ENCODE data around the gene RAB31. TPM values are rescaled to one million over a fixed set of nuclear protein-coding genes. Genes with fewer than 3 reads are reported as not detected.

The RAB31 gene
- total and polyA plus RNA-seq, 2 of the 13 experiments (the other 11 are each of a cell fraction or from before 2014, with no cell fraction given), result 1.1 to 1.7 TPM

- ATAC-seq (no peak), DNase-seq (ENCODE audit: low spot score) (no peak), FAIRE-seq (no peak)
- Histone ChIP-seq H4K20me1 (ENCODE audit: insufficient read depth, low read length) (no peaks in the 10 kb centered on the region), H3K9me3 (ENCODE audit: low read length) (no peaks in the 10 kb centered on the region), H3K79me2 (ENCODE audit: insufficient read depth, low read length) (no peaks in the 10 kb centered on the region), H3K27ac (ENCODE audit: extremely low read length, insufficient read depth, low read length) (no peak overlapping the region), H3K4me3 (replicated peaks in 1 of 3; ENCODE audit: insufficient read depth in 1 of 3, low read depth in 2 of 3, low read length in 3 of 3) (no peak overlapping the region), H2AFZ (ENCODE audit: low read length) (no peak overlapping the region), H3K9ac (ENCODE audit: insufficient read depth, low read depth, low read length) (no peak overlapping the region), H3K27me3 (ENCODE audit: control insufficient read depth in 1 of 2, insufficient read depth in 2 of 2, low read length in 2 of 2) (no peaks in the 10 kb centered on the region), H3K36me3 (replicated peaks in 1 of 2; ENCODE audit: control insufficient read depth in 1 of 2, insufficient read depth in 2 of 2, low read length in 2 of 2) (no peaks in the 10 kb centered on the region), H3K4me1 (ENCODE audit: insufficient read depth, low read length) (no peaks in the 10 kb centered on the region), H3K4me2 (ENCODE audit: low read depth, low read length) (no peak overlapping the region)
- 70% methylated on average over 8 of the region's 8 CpGs for WGBS (ENCODE audit: low lambda C conversion rate)
- no TSS peak for BruUV-seq (replicated peaks)
- TF ChIP-seq PAXIP1 (CRISPR knock-in tag; conservative IDR thresholded peaks at IDR 0.05), result no peak
- TF ChIP-seq HMGXB3 (CRISPR knock-in tag; IDR thresholded peaks at IDR 0.05; ENCODE audit: borderline replicate concordance), result no peak
- no peak for TF ChIP-seq ZBTB3 (CRISPR knock-in tag; IDR thresholded peaks at IDR 0.05; ENCODE audit: borderline replicate concordance, low read depth)
- TF ChIP-seq GPBP1L1 (CRISPR knock-in tag; IDR thresholded peaks at IDR 0.05), result no peak
- TF ChIP-seq ZNF720 (CRISPR knock-in tag; IDR thresholded peaks at IDR 0.05), result no peak
- TF ChIP-seq ETS1 (CRISPR knock-in tag; IDR thresholded peaks at IDR 0.05), result no peak
- TF ChIP-seq ZNF660 (CRISPR knock-in tag; IDR thresholded peaks at IDR 0.05; ENCODE audit: borderline replicate concordance, low read depth), result no peak
- no peak for TF ChIP-seq IKZF4 (CRISPR knock-in tag; IDR thresholded peaks at IDR 0.05; ENCODE audit: borderline replicate concordance, low read depth, not compliant biosample characterization)
- no peak for TF ChIP-seq PBX2 (CRISPR knock-in tag; IDR thresholded peaks at IDR 0.05)
- TF ChIP-seq ZNF839 (CRISPR knock-in tag; IDR thresholded peaks at IDR 0.05; ENCODE audit: borderline replicate concordance), result no peak
- TF ChIP-seq JDP2 (CRISPR knock-in tag; IDR thresholded peaks at IDR 0.05; ENCODE audit: borderline replicate concordance), result no peak
- POLR2A ChIA-PET, result no interaction called here
- CTCF ChIA-PET (ENCODE audit: low intra/inter-chr PET ratio, low total read pairs), result no interaction called here
- in situ Hi-C loops (cut with HindIII; ENCODE audit: extremely low pct_ligation_motif_present, low pct_unique_long_range_greater_than_20kb) (no loop called here), intact Hi-C loops (cut with micrococcal nuclease; ENCODE audit: unreplicated experiment) (loop anchor here (5.0 kb wide), 1 partner anchor 143 kb away; no protein-coding TSS in a partner anchor)
Observed at GRCh38 chr18:9720327-9720726, 12.2 kb downstream of the RAB31 start.
